Measurements from ENCODE around the gene OR6M1.

DNA sequence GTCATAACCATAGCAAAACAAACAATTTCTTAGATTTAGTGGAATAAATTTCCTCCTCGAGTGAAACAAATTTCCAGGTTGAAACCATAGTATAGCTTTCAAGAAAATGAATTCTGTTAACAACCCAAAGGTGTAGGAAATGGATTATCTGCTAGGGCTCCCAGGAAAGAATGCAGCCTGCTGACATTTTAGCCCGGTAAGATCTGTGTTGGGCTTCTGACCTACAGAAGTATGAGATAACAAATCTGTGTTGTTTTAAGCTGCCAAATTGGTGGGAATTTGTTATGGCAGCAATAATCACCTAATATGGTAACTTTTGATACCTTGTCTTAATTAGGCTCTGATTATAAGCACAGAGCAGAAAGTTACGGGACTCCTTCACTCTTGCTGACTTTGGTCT, 32.0 kb upstream of the OR6M1 start:
- TF ChIP-seq, protein P1, sequence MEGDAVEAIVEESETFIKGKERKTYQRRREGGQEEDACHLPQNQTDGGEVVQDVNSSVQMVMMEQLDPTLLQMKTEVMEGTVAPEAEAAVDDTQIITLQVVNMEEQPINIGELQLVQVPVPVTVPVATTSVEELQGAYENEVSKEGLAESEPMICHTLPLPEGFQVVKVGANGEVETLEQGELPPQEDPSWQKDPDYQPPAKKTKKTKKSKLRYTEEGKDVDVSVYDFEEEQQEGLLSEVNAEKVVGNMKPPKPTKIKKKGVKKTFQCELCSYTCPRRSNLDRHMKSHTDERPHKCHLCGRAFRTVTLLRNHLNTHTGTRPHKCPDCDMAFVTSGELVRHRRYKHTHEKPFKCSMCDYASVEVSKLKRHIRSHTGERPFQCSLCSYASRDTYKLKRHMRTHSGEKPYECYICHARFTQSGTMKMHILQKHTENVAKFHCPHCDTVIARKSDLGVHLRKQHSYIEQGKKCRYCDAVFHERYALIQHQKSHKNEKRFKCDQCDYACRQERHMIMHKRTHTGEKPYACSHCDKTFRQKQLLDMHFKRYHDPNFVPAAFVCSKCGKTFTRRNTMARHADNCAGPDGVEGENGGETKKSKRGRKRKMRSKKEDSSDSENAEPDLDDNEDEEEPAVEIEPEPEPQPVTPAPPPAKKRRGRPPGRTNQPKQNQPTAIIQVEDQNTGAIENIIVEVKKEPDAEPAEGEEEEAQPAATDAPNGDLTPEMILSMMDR (conservative IDR thresholded peaks at IDR 0.05 in 1 of 2, IDR thresholded peaks at IDR 0.05 in 1 of 2; ENCODE audit: low read depth in 1 of 2, low read length in 2 of 2) = no peak
- no peak for TF ChIP-seq EZH2 (IDR thresholded peaks at IDR 0.05; ENCODE audit: low read length, missing control alignments)
